Measurements from ENCODE around the gene HMG20B.

The HMG20B gene

DNA sequence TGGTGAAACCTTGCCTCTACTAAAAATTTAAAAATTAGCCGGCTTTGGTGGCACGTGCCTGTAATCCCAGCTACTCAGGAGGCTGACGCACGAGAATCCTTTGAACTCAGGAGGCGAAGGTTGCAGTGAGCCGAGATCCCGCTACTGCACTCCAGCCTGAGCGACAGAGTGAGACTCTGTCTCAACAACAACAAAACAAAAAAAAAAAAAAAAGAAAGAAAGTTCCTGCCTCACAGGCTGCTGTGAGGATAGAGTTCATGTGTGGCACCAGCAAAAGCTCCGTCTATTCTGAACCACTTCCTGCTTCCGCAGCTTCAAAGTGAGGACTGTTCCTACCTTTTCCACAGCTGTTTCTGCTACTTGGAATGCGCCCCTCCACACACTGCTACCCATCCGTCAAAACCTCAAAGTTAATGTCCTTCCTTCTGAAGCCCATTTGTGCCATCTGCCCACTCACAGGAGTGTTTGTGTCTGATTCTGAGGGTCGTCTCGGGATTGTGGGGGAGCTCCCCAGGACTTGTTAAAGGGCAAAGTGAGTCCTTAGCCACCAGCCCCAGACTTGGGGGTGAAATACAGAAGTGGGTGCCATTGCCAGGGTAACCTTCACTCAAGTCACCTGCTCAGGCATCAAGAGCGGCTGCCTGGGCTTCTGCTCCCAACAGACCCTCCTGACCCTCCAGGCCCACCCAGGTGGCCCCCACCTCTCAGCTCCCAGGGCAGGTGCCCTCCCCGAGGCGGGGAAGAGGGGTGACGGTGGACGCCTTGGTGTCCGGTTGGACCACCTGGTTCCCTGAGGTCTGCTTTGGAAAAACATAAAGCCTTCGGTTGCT, 18.3 kb upstream of the HMG20B start:
- H3K27ac ChIP-seq (ENCODE audit: low read length, poor library complexity, severe bottlenecking), result peak overlapping the region; percentile 80
- peak overlapping the region; percentile 80 for H4K91ac ChIP-seq (ENCODE audit: low read length)
- peak overlapping the region; percentile 15 for H2BK120ac ChIP-seq (ENCODE audit: low read depth, low read length)
- H3K4ac ChIP-seq (ENCODE audit: low read depth in 1 of 2, low read length in 2 of 2), result no peak overlapping the region
- H3K9me3 ChIP-seq (ENCODE audit: control insufficient read depth, low read length), result no peaks in the 10 kb centered on the region
- peaks cover 0 to 26% of the 10 kb centered on the region in 2 experiments for H3K36me3 ChIP-seq (ENCODE audit: control insufficient read depth in 1 of 2, insufficient read depth in 2 of 2, low read depth in 1 of 2, low read length in 2 of 2)
- H2AFZ ChIP-seq (ENCODE audit: low read depth, low read length), result no peak overlapping the region
- H3K4me1 ChIP-seq (ENCODE audit: control insufficient read depth, insufficient read depth, low read depth, low read length), result peaks cover 46% of the 10 kb centered on the region
- peak overlapping the region; percentile 50 for H4K8ac ChIP-seq (ENCODE audit: low read length)
- no peak overlapping the region for H3K23ac ChIP-seq (ENCODE audit: low read length in 2 of 2)
- peak overlapping the region in 1 of 2 experiments; percentile 51 for H2BK12ac ChIP-seq (ENCODE audit: low read length in 2 of 2)
- 78% methylated on average over 17 of the region's 21 CpGs for WGBS
- peak overlapping the region in 1 of 2 experiments; percentile 42 for H3K18ac ChIP-seq (ENCODE audit: low read depth in 1 of 2, low read length in 2 of 2)
- peak overlapping the region; percentile 11 for H3K9ac ChIP-seq (ENCODE audit: low read length)
- no peak overlapping the region for H3K14ac ChIP-seq (ENCODE audit: low read length in 2 of 2)
- peak overlapping the region; percentile 94 for H2AK5ac ChIP-seq (ENCODE audit: low read length, severe bottlenecking)
- H2BK15ac ChIP-seq (ENCODE audit: low read depth, poor library complexity, severe bottlenecking), result peak overlapping the region; percentile 75
- no peak for DNase-seq
- no peak overlapping the region for H2BK5ac ChIP-seq (ENCODE audit: low read depth, low read length, poor library complexity, severe bottlenecking)
- H3K79me1 ChIP-seq (replicated peaks; ENCODE audit: low read length, poor library complexity, severe bottlenecking), result peaks cover 4% of the 10 kb centered on the region
- H3K4me2 ChIP-seq (ENCODE audit: low read length, poor library complexity, severe bottlenecking), result peak overlapping the region; percentile 37
- H3K4me3 ChIP-seq (ENCODE audit: insufficient read depth in 1 of 2, low read depth in 1 of 2, low read length in 2 of 2), result no peak overlapping the region
- H3K27me3 ChIP-seq (ENCODE audit: control insufficient read depth in 1 of 2, insufficient read depth in 1 of 2, low read length in 2 of 2), result no peaks in the 10 kb centered on the region

DNA sequence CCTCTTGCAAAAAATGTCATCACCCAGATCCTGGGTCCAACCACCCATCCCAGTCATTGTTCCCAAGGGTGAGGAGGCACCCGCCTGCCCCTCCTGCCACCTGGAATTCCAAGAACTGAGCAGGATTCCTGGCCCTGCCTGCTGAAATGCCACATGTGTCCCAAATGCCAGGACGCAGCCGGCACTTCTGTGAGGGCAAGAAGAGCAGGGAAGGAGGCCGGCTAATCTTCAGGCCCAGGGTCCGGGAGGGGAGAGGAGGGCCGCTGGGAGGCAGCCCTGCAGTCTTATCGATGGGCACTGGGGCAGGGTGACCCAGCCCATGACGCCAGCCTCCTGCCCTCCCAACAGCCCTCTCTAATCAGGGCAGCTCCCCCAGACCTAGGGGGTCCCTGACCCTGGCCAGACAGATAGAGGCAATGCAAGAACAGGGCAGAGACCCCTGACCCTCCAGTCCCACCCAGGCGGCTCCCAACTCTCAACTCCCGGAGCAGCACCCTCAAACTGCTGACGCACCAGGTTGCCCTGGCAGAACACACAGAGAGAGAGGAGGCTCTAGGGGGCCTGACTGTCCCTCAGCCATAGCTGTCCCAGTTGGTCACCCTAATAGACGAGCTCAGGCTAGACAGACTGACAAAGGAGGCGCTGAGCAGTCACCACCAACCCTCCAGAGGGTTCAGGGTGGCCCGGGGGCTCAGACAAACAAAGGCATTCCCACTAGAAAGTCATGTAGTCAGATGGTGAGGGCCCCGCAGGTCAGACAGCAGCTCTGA, 16.9 kb upstream of the HMG20B start:
- Histone ChIP-seq H2BK5ac (ENCODE audit: low read depth, low read length, poor library complexity, severe bottlenecking) (no peak overlapping the region), H3K79me1 (replicated peaks; ENCODE audit: low read length, poor library complexity, severe bottlenecking) (peaks cover 5% of the 10 kb centered on the region), H3K4ac (ENCODE audit: low read depth in 1 of 2, low read length in 2 of 2) (peak overlapping the region in 1 of 2 experiments; percentile 52), H4K8ac (ENCODE audit: low read length) (peak overlapping the region; percentile 53), H2BK120ac (ENCODE audit: low read depth, low read length) (no peak overlapping the region), H3K27me3 (ENCODE audit: control insufficient read depth in 1 of 2, insufficient read depth in 1 of 2, low read length in 2 of 2) (no peaks in the 10 kb centered on the region), H3K4me3 (ENCODE audit: insufficient read depth in 1 of 2, low read depth in 1 of 2, low read length in 2 of 2) (peak overlapping the region; percentile 93 to 100), H3K27ac (ENCODE audit: low read length, poor library complexity, severe bottlenecking) (no peak overlapping the region), H3K4me2 (ENCODE audit: low read length, poor library complexity, severe bottlenecking) (peak overlapping the region; percentile 98), H3K9me3 (ENCODE audit: control insufficient read depth, low read length) (no peaks in the 10 kb centered on the region), H3K4me1 (ENCODE audit: control insufficient read depth, insufficient read depth, low read depth, low read length) (peaks cover 46% of the 10 kb centered on the region), H4K91ac (ENCODE audit: low read length) (peak overlapping the region; percentile 23), H2AFZ (ENCODE audit: low read depth, low read length) (no peak overlapping the region), H3K18ac (ENCODE audit: low read depth in 1 of 2, low read length in 2 of 2) (peak overlapping the region in 1 of 2 experiments; percentile 13), H2BK12ac (ENCODE audit: low read length in 2 of 2) (peak overlapping the region in 1 of 2 experiments; percentile 72), H3K23ac (ENCODE audit: low read length in 2 of 2) (peak overlapping the region in 1 of 2 experiments; percentile 36), H3K9ac (ENCODE audit: low read length) (peak overlapping the region; percentile 89), H2BK15ac (ENCODE audit: low read depth, poor library complexity, severe bottlenecking) (peak overlapping the region; percentile 12), H3K36me3 (ENCODE audit: control insufficient read depth in 1 of 2, insufficient read depth in 2 of 2, low read depth in 1 of 2, low read length in 2 of 2) (peaks cover 0 to 16% of the 10 kb centered on the region in 2 experiments), H2AK5ac (ENCODE audit: low read length, severe bottlenecking) (peak overlapping the region; percentile 3), H3K14ac (ENCODE audit: low read length in 2 of 2) (peak overlapping the region in 1 of 2 experiments; percentile 5)
- 90% methylated on average over 15 of the region's 15 CpGs for WGBS
- no peak for DNase-seq

DNA sequence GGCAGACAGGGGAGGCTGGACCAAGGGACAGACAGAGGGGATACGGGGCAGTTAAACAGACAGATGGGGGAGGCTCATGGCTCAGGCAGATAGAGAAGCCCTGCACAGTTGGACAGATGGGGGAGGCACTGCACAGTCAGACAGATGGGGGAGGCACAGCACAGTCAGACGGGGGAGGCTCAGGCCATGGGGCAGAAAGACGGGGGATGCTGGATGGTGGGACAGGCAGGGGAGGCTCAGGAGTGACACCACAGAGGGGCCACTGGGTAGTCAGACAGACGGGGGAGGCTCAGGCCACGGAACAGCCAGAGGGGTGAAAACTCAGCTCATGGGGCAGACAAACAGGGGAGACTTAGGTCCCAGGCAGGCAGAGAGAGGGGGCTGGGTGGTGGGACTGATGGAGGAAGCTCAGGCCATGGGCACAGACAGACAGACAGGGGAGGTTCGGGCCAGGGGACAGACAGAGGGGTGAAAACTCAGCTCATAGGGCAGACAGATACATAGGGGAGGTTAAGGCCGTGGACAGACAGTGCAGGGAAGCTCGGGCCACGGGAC, 16.2 kb upstream of the HMG20B start:
- no peak overlapping the region for H2AK5ac ChIP-seq (ENCODE audit: low read length, severe bottlenecking)
- H3K4me1 ChIP-seq (ENCODE audit: control insufficient read depth, insufficient read depth, low read depth, low read length), result peaks cover 46% of the 10 kb centered on the region
- peak overlapping the region; percentile 89 for H3K9ac ChIP-seq (ENCODE audit: low read length)
- peaks cover 0 to 10% of the 10 kb centered on the region in 2 experiments for H3K36me3 ChIP-seq (ENCODE audit: control insufficient read depth in 1 of 2, insufficient read depth in 2 of 2, low read depth in 1 of 2, low read length in 2 of 2)
- peak overlapping the region in 1 of 2 experiments; percentile 81 for H3K23ac ChIP-seq (ENCODE audit: low read length in 2 of 2)
- no peaks in the 10 kb centered on the region for H3K27me3 ChIP-seq (ENCODE audit: control insufficient read depth in 1 of 2, insufficient read depth in 1 of 2, low read length in 2 of 2)
- H3K79me1 ChIP-seq (replicated peaks; ENCODE audit: low read length, poor library complexity, severe bottlenecking), result peaks cover 5% of the 10 kb centered on the region
- H3K9me3 ChIP-seq (ENCODE audit: control insufficient read depth, low read length), result no peaks in the 10 kb centered on the region
- H2BK120ac ChIP-seq (ENCODE audit: low read depth, low read length), result no peak overlapping the region
- peak overlapping the region; percentile 59 to 72 for H2BK12ac ChIP-seq (ENCODE audit: low read length in 2 of 2)
- no peak overlapping the region for H2BK15ac ChIP-seq (ENCODE audit: low read depth, poor library complexity, severe bottlenecking)
- no peak overlapping the region for H2BK5ac ChIP-seq (ENCODE audit: low read depth, low read length, poor library complexity, severe bottlenecking)
- peak overlapping the region; percentile 20 to 82 for H3K4ac ChIP-seq (ENCODE audit: low read depth in 1 of 2, low read length in 2 of 2)
- H3K27ac ChIP-seq (ENCODE audit: low read length, poor library complexity, severe bottlenecking), result peak overlapping the region; percentile 10
- peak overlapping the region; percentile 98 for H3K4me2 ChIP-seq (ENCODE audit: low read length, poor library complexity, severe bottlenecking)
- H4K91ac ChIP-seq (ENCODE audit: low read length), result peak overlapping the region; percentile 80
- H3K4me3 ChIP-seq (ENCODE audit: insufficient read depth in 1 of 2, low read depth in 1 of 2, low read length in 2 of 2), result peak overlapping the region; percentile 93 to 100
- H3K14ac ChIP-seq (ENCODE audit: low read length in 2 of 2), result peak overlapping the region in 1 of 2 experiments; percentile 68
- WGBS, result 52% methylated on average over 9 of the region's 9 CpGs
- H2AFZ ChIP-seq (ENCODE audit: low read depth, low read length), result no peak overlapping the region
- no peak for DNase-seq
- peak overlapping the region; percentile 53 for H4K8ac ChIP-seq (ENCODE audit: low read length)
- H3K18ac ChIP-seq (ENCODE audit: low read depth in 1 of 2, low read length in 2 of 2), result peak overlapping the region in 1 of 2 experiments; percentile 13

Measured in mesenchymal stem cell (in vitro differentiated cells and primary cell).